GM12864 (cell line): ENCODE measurements around the gene FRMD8.

ENCODE experiments used
- DNase-seq: peaks from one replicate; pipeline ENCODE4 v3.0.0-alpha.2; 2011; ENCODE audit warnings: low read depth
- H3K4me3 ChIP-seq: 2 replicates; pipeline ENCODE4 v1.5.1; 2011; ENCODE audit warnings: mild to moderate bottlenecking, low read depth, low read length, control low read depth
- CTCF ChIP-seq: IDR thresholded peaks from 2 replicates; pipeline ENCODE4 v1.5.1; 2011; ENCODE audit warnings: low read depth, mild to moderate bottlenecking, moderate library complexity, low read length, control low read depth, inconsistent platforms; ENCODE audit errors: missing control alignments

Gene FRMD8

GRCh38 chr11:65402790-65403189 is 16.4 kb downstream of the FRMD8 start:
- no peak for DNase-seq
- no peak for TF ChIP-seq CTCF
- no peak overlapping the region for H3K4me3 ChIP-seq

- TF ChIP-seq CTCF = no peak
- DNase-seq = no peak
- H3K4me3 ChIP-seq = no peak overlapping the region; the same call in 1 of the 2 replicates
These were observed 17.2 kb downstream of the FRMD8 start for GRCh38 chr11:65403607-65404121.

GRCh38 chr11:65404210-65404609 is 17.8 kb downstream of the FRMD8 start:
- H3K4me3 ChIP-seq = no peak overlapping the region; the same call in 1 of the 2 replicates
- TF ChIP-seq CTCF = no peak
- no peak for DNase-seq

GRCh38 chr11:65404638-65405339 is 18.4 kb downstream of the FRMD8 start:
- H3K4me3 ChIP-seq = no peak overlapping the region
- DNase-seq = no peak
- TF ChIP-seq CTCF = no peak

- no peak overlapping the region for H3K4me3 ChIP-seq
- DNase-seq = no peak
- TF ChIP-seq CTCF = no peak
These were observed 24.7 kb downstream of the FRMD8 start for GRCh38 chr11:65410936-65411680.

- no peak for TF ChIP-seq CTCF
- DNase-seq = no peak
- no peak overlapping the region for H3K4me3 ChIP-seq
These were observed 25.2 kb downstream of the FRMD8 start for GRCh38 chr11:65411681-65412070.
